OCI-LY7 (cell line): ENCODE measurements around the gene THAP4. TPM values are rescaled to one million over a fixed set of nuclear protein-coding genes. Genes with fewer than 3 reads are reported as not detected.

Experiments
- BruUV-seq: library from RNA; stranded (reverse); fragments of 400-500 nt; replicated peaks from 2 replicates; lab custom pipeline; 2021; lab: Mats Ljungman, UMichigan
- CTCF ChIA-PET: fragments of 300-600 bp; sonication (Branson Sonifier 250); formaldehyde crosslinking; loops from one replicate; lab custom pipeline; 2022; ENCODE audit warnings: antibody characterized with exemption; ENCODE audit not compliant: unreplicated experiment; lab: Charles Lee
- POLR2A ChIA-PET: fragments of 300-600 bp; sonication (Branson Sonifier 250); formaldehyde crosslinking; loops from one replicate; lab custom pipeline; 2022; ENCODE audit warnings: antibody characterized with exemption; lab: Charles Lee
- DNase-seq: peaks from one replicate; pipeline ENCODE4 v3.0.0-alpha.2; 2015; ENCODE audit warnings: low spot score
- H2AFZ ChIP-seq: fragments of 200-600 bp; sonication (generic), shearing (Covaris generic); 2 replicates; pipeline ENCODE4 v1.6.1; 2014; ENCODE audit warnings: mild to moderate bottlenecking, antibody characterized with exemption, low read length, moderate library complexity
- H3K27ac ChIP-seq: fragments of 200-600 bp; sonication (generic); 2 replicates; pipeline ENCODE4 v1.5.1; 2014; ENCODE audit warnings: mixed run types, low read depth, mild to moderate bottlenecking, moderate library complexity, low read length, inconsistent platforms; ENCODE audit not compliant: poor library complexity, severe bottlenecking
- H3K36me3 ChIP-seq: fragments of 200-600 bp; sonication (generic); 2 replicates; pipeline ENCODE4 v1.6.1; 2014; ENCODE audit warnings: mild to moderate bottlenecking, antibody characterized with exemption, low read length, moderate library complexity, mixed read lengths; ENCODE audit not compliant: insufficient read depth
- H3K4me1 ChIP-seq: fragments of 200-600 bp; sonication (generic); 2 replicates; pipeline ENCODE4 v1.5.1; 2014; ENCODE audit warnings: mild to moderate bottlenecking, low read length; ENCODE audit not compliant: insufficient read depth, poor library complexity, severe bottlenecking
- H3K4me2 ChIP-seq: fragments of 200-600 bp; sonication (generic); 2 replicates; pipeline ENCODE4 v1.6.1; 2014; ENCODE audit warnings: mild to moderate bottlenecking, low read length
- H3K4me3 ChIP-seq: fragments of 200-600 bp; sonication (generic); 2 replicates; pipeline ENCODE4 v1.5.1; 2014; ENCODE audit warnings: mild to moderate bottlenecking, low read depth, low read length; ENCODE audit not compliant: poor library complexity, severe bottlenecking
- H3K79me2 ChIP-seq: fragments of 200-600 bp; sonication (generic); 2 replicates; pipeline ENCODE4 v1.6.1; 2016; ENCODE audit warnings: low read depth, mild to moderate bottlenecking, low read length, moderate library complexity, mixed read lengths; ENCODE audit not compliant: insufficient read depth
- H3K9me2 ChIP-seq: fragments of 200-600 bp; sonication (generic); 2 replicates; pipeline ENCODE4 v1.6.1; 2016; ENCODE audit warnings: mild to moderate bottlenecking, low read length, mixed read lengths; ENCODE audit not compliant: insufficient read depth
- H3K9me3 ChIP-seq: fragments of 200-600 bp; sonication (generic); 2 replicates; pipeline ENCODE4 v1.6.1; 2014; ENCODE audit warnings: mild to moderate bottlenecking, mixed run types, low read length, mixed read lengths
- H4K20me1 ChIP-seq: fragments of 200-600 bp; sonication (generic); 2 replicates; pipeline ENCODE4 v1.6.1; 2014; ENCODE audit warnings: mild to moderate bottlenecking, antibody characterized with exemption, low read length, moderate library complexity, mixed read lengths; ENCODE audit not compliant: insufficient read depth
- EZH2phosphoT487 ChIP-seq: fragments of 200-600 bp; sonication (generic); IDR thresholded peaks from 2 replicates; pipeline ENCODE4 v1.6.1; 2018; ENCODE audit warnings: low read depth, borderline replicate concordance, mild to moderate bottlenecking, mixed run types, antibody characterized with exemption, low read length, moderate library complexity, mixed read lengths
- intact Hi-C: fragments of 100-400 bp; cut with micrococcal nuclease; formaldehyde crosslinking; loops from one replicate; pipeline ENCODE4 v1.10.0; 2022; ENCODE audit not compliant: unreplicated experiment
- total RNA-seq, 2 experiments: library from RNA; depleted of rRNA in 1 of 2; stranded (reverse); fragments of >200 nt in 1 of 2; shearing (Covaris generic) in 1 of 2; gene quantifications; 2 replicates each; pipeline ENCODE4 v1.2.3, GENCODE V29; 2014 to 2022
- TF ChIP-seq, protein P1 (sequence below): fragments of 200-600 bp; sonication (generic); conservative IDR thresholded peaks from 2 replicates; pipeline ENCODE4 v1.5.1; 2014; ENCODE audit warnings: mild to moderate bottlenecking, antibody characterized with exemption, low read length, moderate library complexity, mixed read lengths

Gene THAP4
- total RNA-seq, 2 experiments from 2014 or later, result 61.6 to 65.6 TPM

DNA sequence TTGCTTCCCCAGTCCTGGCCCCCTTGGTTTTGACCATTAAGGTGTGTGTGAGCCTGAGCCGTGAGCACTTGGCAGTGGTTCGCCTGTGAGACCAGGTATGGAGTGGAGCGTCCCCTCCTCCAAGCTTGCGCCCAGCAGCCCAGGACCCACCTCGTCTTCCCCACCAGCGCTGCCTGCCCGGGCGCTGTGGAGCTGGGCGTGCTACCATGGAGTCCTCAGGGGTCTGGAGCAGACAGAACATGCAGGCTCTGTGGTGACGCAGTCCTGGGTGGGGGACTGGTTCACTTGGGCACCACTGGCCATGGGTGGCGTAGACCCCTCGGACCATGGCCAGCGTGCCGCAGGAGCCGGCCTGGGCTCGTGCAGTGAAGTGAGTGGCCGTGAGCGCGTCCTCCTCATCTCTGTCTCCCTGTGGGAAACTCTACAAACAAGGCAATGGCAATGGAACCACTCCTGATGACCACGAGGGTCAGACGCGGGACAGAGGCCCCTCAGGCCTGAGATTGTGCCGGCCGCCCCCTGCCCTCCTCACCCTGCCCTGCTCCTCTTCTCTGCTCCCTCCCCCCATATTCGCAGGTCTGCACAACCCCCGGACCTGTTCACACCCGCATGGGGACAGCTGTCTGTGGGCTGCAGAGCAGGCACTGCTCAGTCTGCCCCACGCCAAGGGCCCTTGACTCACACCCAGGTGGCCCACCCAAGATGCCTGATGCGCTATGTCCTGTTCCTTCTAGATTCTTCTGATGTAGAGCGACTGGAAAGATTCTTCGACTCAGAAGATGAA lies 34.7 kb upstream of the THAP4 start:
- Histone ChIP-seq H3K9me2 (no peaks in the 10 kb centered on the region), H3K4me2 (no peak overlapping the region), H3K9me3 (no peaks in the 10 kb centered on the region), H3K4me3 (no peak overlapping the region), H4K20me1 (no peaks in the 10 kb centered on the region), H3K27ac (no peak overlapping the region), H3K79me2 (no peaks in the 10 kb centered on the region), H3K36me3 (peaks cover 84% of the 10 kb centered on the region), H2AFZ (no peak overlapping the region), H3K4me1 (no peaks in the 10 kb centered on the region)
- BruUV-seq, result no TSS peak
- ChIA-PET POLR2A (no interaction called here), CTCF (no interaction called here)
- intact Hi-C loops, result no loop called here
- TF ChIP-seq EZH2phosphoT487, result no peak
- TF ChIP-seq, protein P1, sequence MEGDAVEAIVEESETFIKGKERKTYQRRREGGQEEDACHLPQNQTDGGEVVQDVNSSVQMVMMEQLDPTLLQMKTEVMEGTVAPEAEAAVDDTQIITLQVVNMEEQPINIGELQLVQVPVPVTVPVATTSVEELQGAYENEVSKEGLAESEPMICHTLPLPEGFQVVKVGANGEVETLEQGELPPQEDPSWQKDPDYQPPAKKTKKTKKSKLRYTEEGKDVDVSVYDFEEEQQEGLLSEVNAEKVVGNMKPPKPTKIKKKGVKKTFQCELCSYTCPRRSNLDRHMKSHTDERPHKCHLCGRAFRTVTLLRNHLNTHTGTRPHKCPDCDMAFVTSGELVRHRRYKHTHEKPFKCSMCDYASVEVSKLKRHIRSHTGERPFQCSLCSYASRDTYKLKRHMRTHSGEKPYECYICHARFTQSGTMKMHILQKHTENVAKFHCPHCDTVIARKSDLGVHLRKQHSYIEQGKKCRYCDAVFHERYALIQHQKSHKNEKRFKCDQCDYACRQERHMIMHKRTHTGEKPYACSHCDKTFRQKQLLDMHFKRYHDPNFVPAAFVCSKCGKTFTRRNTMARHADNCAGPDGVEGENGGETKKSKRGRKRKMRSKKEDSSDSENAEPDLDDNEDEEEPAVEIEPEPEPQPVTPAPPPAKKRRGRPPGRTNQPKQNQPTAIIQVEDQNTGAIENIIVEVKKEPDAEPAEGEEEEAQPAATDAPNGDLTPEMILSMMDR, result no peak
- DNase-seq, result no peak

DNA sequence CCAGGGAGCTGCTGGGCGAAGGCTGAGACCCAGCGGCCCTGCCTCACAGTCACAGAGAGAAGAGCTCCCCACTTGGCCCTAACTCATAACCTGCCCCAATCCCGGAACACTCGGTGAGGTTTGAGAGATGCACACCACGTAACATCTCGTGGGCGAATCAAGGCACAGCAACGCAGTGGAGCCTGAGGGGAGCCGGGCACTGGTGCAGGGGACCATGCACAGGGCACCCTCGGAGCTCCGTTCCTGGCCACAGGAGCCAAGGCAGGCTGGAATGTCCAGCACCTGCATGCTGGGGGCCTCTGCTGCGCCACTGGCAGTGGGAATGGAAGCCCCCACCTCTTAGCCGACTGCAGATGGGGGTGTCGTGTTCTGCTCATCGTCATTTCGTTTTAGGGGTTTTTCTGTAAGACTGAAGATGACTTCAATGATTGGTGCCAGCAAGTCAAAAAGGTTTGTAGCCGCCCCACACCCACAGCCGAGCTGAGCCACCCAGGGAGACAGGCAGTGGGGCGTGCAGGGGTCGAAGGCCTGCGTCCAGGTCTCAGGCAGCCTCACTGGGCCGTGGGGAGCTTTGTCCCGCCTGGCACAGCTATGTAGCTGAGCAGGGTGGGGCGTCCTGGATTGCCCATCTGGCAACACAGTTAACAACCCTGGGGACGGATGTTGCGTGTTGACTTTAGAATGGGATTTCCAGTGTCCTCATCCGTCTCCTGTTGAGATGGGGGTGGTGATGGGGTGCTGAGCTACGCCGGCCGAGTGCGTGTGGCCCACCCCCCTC lies 33.6 kb upstream of the THAP4 start:
- intact Hi-C loops, result no loop called here
- Histone ChIP-seq H2AFZ (no peak overlapping the region), H3K27ac (no peak overlapping the region), H3K9me2 (no peaks in the 10 kb centered on the region), H3K79me2 (no peaks in the 10 kb centered on the region), H3K4me1 (no peaks in the 10 kb centered on the region), H4K20me1 (no peaks in the 10 kb centered on the region), H3K4me3 (no peak overlapping the region), H3K4me2 (no peak overlapping the region), H3K36me3 (peaks cover 73% of the 10 kb centered on the region), H3K9me3 (no peaks in the 10 kb centered on the region)
- BruUV-seq, result no TSS peak
- ChIA-PET CTCF (no interaction called here), POLR2A (no interaction called here)
- no peak for DNase-seq
- TF ChIP-seq, protein P1, result no peak
- no peak for TF ChIP-seq EZH2phosphoT487
